PC-9 (cell line): ENCODE data around the gene MPP1.

Experiments
- CTCF ChIP-seq: fragments of 200-600 bp; sonication (generic); conservative IDR thresholded peaks from 2 replicates; pipeline ENCODE4 v1.6.1; 2017; ENCODE audit warnings: mixed run types, antibody characterized with exemption, mild to moderate bottlenecking, moderate library complexity
- EZH2 ChIP-seq: fragments of 200-600 bp; sonication (generic); IDR thresholded peaks from 2 replicates; pipeline ENCODE4 v1.8.0; 2017; ENCODE audit warnings: antibody characterized with exemption, low read depth

- TF ChIP-seq CTCF (no peak), EZH2 (no peak)
Observed at GRCh38 chrX:154749856-154750255, 55.4 kb downstream of the MPP1 start.
